Gastrocnemius medialis (tissue), 4 donors: ENCODE measurements around the gene CHCT1. TPM values are rescaled to one million over a fixed set of nuclear protein-coding genes. Genes with fewer than 3 reads are reported as not detected.
A peak's percentile ranks its signal among the peaks of the same experiment; 100 is the strongest.

Source experiments
- ATAC-seq, 2 donors: fragments of 150-250 bp; one replicate each; pipeline ENCODE4 v1.9.1; 2016
- DNase-seq, 2 donors: peaks; one replicate each; pipeline ENCODE4 v3.0.0-alpha.2; 2019
- H3K27ac ChIP-seq, 4 donors: fragments of 200-600 bp; sonication (generic); 1 replicate in 1 of 4; 2 replicates in 3 of 4; pipeline ENCODE4 v1.5.1; 2016 to 2018; ENCODE audit warnings: mild to moderate bottlenecking in 2 of 4, moderate library complexity in 1 of 4
- H3K27me3 ChIP-seq, 3 donors: fragments of 200-600 bp; sonication (generic) in 2 of 3; 1 replicate in 1 of 3; 2 replicates in 2 of 3; pipeline versions ENCODE4 v1.5.1 to v1.6.0; 2016 to 2019; ENCODE audit warnings: mild to moderate bottlenecking in 1 of 3, moderate library complexity in 1 of 3
- H3K36me3 ChIP-seq, 2 donors: fragments of 200-600 bp; sonication (generic) in 1 of 2; one replicate each; pipeline ENCODE4 v1.5.1; 2017 to 2018
- H3K4me1 ChIP-seq, 2 donors: fragments of 200-600 bp; sonication (generic) in 1 of 2; one replicate each; pipeline ENCODE4 v1.5.1; 2016 to 2017; ENCODE audit warnings: mild to moderate bottlenecking in 2 of 2
- H3K4me3 ChIP-seq, 4 donors: fragments of 200-600 bp; sonication (generic) in 3 of 4; 1 replicate in 1 of 4; 2 replicates in 3 of 4; pipeline ENCODE4 v1.5.1; 2016 to 2019; ENCODE audit warnings: mild to moderate bottlenecking in 2 of 4
- H3K9me3 ChIP-seq, 3 donors: fragments of 200-600 bp; sonication (generic) in 2 of 3; 1 replicate in 1 of 3; 2 replicates in 2 of 3; pipeline ENCODE4 v1.5.1; 2016 to 2019
- POLR2A ChIP-seq, 2 donors: fragments of 450-650 bp; IDR thresholded peaks; one replicate each; pipeline ENCODE4 v1.6.1; 2017; ENCODE audit warnings: antibody characterized with exemption in 2 of 2, mild to moderate bottlenecking in 2 of 2, moderate library complexity in 2 of 2
- in situ Hi-C, 4 donors: fragments of 200-750 bp; cut with MboI; loops; one replicate each; pipeline versions ENCODE4 v1.15.0 to v1.8.0; 2017; ENCODE audit warnings: low sequenced_read_pairs in 4 of 4
- intact Hi-C: fragments of 100-400 bp; cut with DNase I; formaldehyde crosslinking; loops from one replicate; pipeline ENCODE4 v1.15.1; 2023; ENCODE audit warnings: low total_unique reads
- total RNA-seq, 4 donors: library from RNA; depleted of rRNA; stranded (reverse); fragments of >200 nt; gene quantifications; one replicate each; pipeline versions ENCODE4 v1.1.0 to v1.2.3, GENCODE V29; 2016
- TF ChIP-seq, protein P1 (sequence below), 5 experiments: fragments of 450-650 bp in 3 of 5; fragments of 200-600 bp in 2 of 5; sonication (generic) in 2 of 5; IDR thresholded peaks in 4 of 5; conservative IDR thresholded peaks in 1 of 5; 1 replicate in 4 of 5; 2 replicates in 1 of 5; pipeline ENCODE4 v1.5.1; 2016 to 2019; ENCODE audit warnings: antibody characterized with exemption in 5 of 5, mild to moderate bottlenecking in 3 of 5, moderate library complexity in 3 of 5

The CHCT1 gene
- total RNA-seq, 4 donors from 2014 or later, result not detected

DNA sequence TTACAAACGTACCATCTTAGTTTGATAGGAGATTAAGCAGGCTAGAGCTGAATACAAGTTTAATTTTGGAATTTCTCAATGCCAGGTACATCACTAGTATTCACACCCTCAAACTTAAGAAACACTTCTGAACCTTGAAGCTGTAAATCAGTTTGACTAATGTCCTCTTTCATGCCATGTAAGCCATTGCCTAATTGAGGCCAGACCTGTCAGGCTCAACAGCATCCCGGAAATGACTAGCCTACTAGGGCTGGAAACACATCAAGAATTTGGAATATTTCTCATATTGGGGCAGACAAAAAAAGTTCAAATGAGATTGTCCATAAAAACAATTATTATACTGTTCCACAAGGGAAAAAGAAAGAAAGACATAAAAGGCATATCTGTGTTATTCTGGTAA is 32.1 kb upstream of the CHCT1 start:
- peak overlapping the region; percentile 96 to 99 (median 98) for H3K27ac ChIP-seq
- no peaks in the 10 kb centered on the region for H3K27me3 ChIP-seq
- peak in 1 of 2 donors; percentile 24 for ATAC-seq
- H3K4me1 ChIP-seq, result peaks cover 62% of the 10 kb centered on the region in 2 donors
- in situ Hi-C loops, result no loop called here
- peak overlapping the region in 3 of 4 donors; percentile 74 to 94 (median 87) for H3K4me3 ChIP-seq
- peak in 1 of 2 donors; percentile 25 for DNase-seq
- no peaks in the 10 kb centered on the region for H3K9me3 ChIP-seq
- H3K36me3 ChIP-seq, result no peaks in the 10 kb centered on the region
- intact Hi-C loops, result loop anchor here (5.0 to 10.0 kb wide), 3 partner anchors 78 to 965 kb away; no protein-coding TSS in a partner anchor
- TF ChIP-seq, protein P1, sequence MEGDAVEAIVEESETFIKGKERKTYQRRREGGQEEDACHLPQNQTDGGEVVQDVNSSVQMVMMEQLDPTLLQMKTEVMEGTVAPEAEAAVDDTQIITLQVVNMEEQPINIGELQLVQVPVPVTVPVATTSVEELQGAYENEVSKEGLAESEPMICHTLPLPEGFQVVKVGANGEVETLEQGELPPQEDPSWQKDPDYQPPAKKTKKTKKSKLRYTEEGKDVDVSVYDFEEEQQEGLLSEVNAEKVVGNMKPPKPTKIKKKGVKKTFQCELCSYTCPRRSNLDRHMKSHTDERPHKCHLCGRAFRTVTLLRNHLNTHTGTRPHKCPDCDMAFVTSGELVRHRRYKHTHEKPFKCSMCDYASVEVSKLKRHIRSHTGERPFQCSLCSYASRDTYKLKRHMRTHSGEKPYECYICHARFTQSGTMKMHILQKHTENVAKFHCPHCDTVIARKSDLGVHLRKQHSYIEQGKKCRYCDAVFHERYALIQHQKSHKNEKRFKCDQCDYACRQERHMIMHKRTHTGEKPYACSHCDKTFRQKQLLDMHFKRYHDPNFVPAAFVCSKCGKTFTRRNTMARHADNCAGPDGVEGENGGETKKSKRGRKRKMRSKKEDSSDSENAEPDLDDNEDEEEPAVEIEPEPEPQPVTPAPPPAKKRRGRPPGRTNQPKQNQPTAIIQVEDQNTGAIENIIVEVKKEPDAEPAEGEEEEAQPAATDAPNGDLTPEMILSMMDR (IDR thresholded peaks at IDR 0.05 in 4 of 5, conservative IDR thresholded peaks at IDR 0.05 in 1 of 5), result no peak
- no peak for TF ChIP-seq POLR2A (IDR thresholded peaks at IDR 0.05)

- Histone ChIP-seq H3K36me3 (no peaks in the 10 kb centered on the region), H3K27ac (peak overlapping the region; percentile 96 to 99 (median 98)), H3K9me3 (no peaks in the 10 kb centered on the region), H3K27me3 (no peaks in the 10 kb centered on the region), H3K4me1 (peaks cover 54% of the 10 kb centered on the region in 2 donors), H3K4me3 (peak overlapping the region; percentile 74 to 94 (median 90))
- intact Hi-C loops (loop anchor here (5.0 to 10.0 kb wide), 3 partner anchors 79 to 966 kb away; no protein-coding TSS in a partner anchor), in situ Hi-C loops (no loop called here)
- DNase-seq (peak; percentile 38 to 69), ATAC-seq (peak; percentile 40 to 46)
- peak; percentile 38 to 68 for TF ChIP-seq POLR2A (IDR thresholded peaks at IDR 0.05)
- TF ChIP-seq, protein P1 (IDR thresholded peaks at IDR 0.05 in 4 of 5, conservative IDR thresholded peaks at IDR 0.05 in 1 of 5), result no peak
Measured at GRCh38 chr17:60390925-60391470, 31.3 kb upstream of the CHCT1 start.

GRCh38 chr17:60391471-60392041 is 30.7 kb upstream of the CHCT1 start:
- intact Hi-C loops (loop anchor here (1.0 to 10.0 kb wide), 4 partner anchors 79 to 967 kb away; partner anchors contain the start of gene BCAS3), in situ Hi-C loops (no loop called here)
- ATAC-seq (peak; percentile 56 to 63), DNase-seq (no peak)
- peak overlapping the region; percentile 96 to 99 (median 98) for H3K27ac ChIP-seq
- peak overlapping the region; percentile 74 to 94 (median 90) for H3K4me3 ChIP-seq
- peaks cover 48% of the 10 kb centered on the region in 2 donors for H3K4me1 ChIP-seq
- H3K36me3 ChIP-seq, result no peaks in the 10 kb centered on the region
- TF ChIP-seq, protein P1 (IDR thresholded peaks at IDR 0.05 in 4 of 5, conservative IDR thresholded peaks at IDR 0.05 in 1 of 5), result no peak
- H3K9me3 ChIP-seq, result no peaks in the 10 kb centered on the region
- no peaks in the 10 kb centered on the region for H3K27me3 ChIP-seq

- Histone ChIP-seq H3K27ac (peak within 1 kb of the TSS; percentile 96 to 99 (median 98)), H3K4me3 (peak within 1 kb of the TSS; percentile 74 to 94 (median 90)), H3K9me3 (no peaks in the 10 kb centered on the region), H3K36me3 (no peaks in the 10 kb centered on the region), H3K27me3 (no peaks in the 10 kb centered on the region), H3K4me1 (peaks cover 41% of the 10 kb centered on the region in 2 donors)
- TF ChIP-seq, protein P1 (IDR thresholded peaks at IDR 0.05 in 4 of 5, conservative IDR thresholded peaks at IDR 0.05 in 1 of 5), result peak in 4 of 5 experiments; percentile 13 to 51 (median 30)
- peak; percentile 85 to 90 for TF ChIP-seq POLR2A (IDR thresholded peaks at IDR 0.05)
- intact Hi-C loops, result loop anchor here (1.0 to 10.0 kb wide), 4 partner anchors 80 to 967 kb away; partner anchors contain the start of gene BCAS3
- DNase-seq (peak; percentile 98 to 99), ATAC-seq (peak; percentile 84 to 85)
- in situ Hi-C loops, result no loop called here
Measured at GRCh38 chr17:60392042-60392844, 30.0 kb upstream of the CHCT1 start, which contains the start of gene USP32. TSS of gene USP32 (minus strand) at chr17:60392133. CDS start at chr17:60391939, 194 bp downstream.
